OCI-LY1 (cell line): ENCODE data around the gene ARG1.
"Not testable (repeated sequence)": the region's sequence is repeated elsewhere in the genome, so short reads cannot be mapped to it uniquely, and the experiment has no call there.

Experiments
- H2AFZ ChIP-seq: fragments of 200-600 bp; sonication (generic), shearing (Covaris generic); 2 replicates; pipeline ENCODE4 v1.6.0; 2014; ENCODE audit warnings: antibody characterized with exemption, mild to moderate bottlenecking, low read length
- H3F3A ChIP-seq: fragments of 200-600 bp; sonication (generic), shearing (Covaris generic); 2 replicates; pipeline ENCODE4 v1.6.0; 2014; ENCODE audit warnings: mild to moderate bottlenecking, antibody characterized with exemption, low read length, moderate library complexity; ENCODE audit not compliant: insufficient read depth
- H3K27ac ChIP-seq: fragments of 200-600 bp; sonication (generic); 2 replicates; pipeline ENCODE4 v1.5.1; 2014; ENCODE audit warnings: low read length, mixed run types, mild to moderate bottlenecking, low read depth; ENCODE audit not compliant: poor library complexity, severe bottlenecking
- H3K27me3 ChIP-seq: fragments of 200-600 bp; sonication (generic); 2 replicates; pipeline ENCODE4 v1.6.0; 2014; ENCODE audit warnings: antibody characterized with exemption, mild to moderate bottlenecking, low read length, moderate library complexity; ENCODE audit not compliant: insufficient read depth
- H3K36me3 ChIP-seq: fragments of 200-600 bp; sonication (generic); 2 replicates; pipeline ENCODE4 v1.6.1; 2014; ENCODE audit warnings: mild to moderate bottlenecking, antibody characterized with exemption, low read length, moderate library complexity, mixed read lengths; ENCODE audit not compliant: insufficient read depth
- H3K4me1 ChIP-seq: fragments of 200-600 bp; sonication (generic); 2 replicates; pipeline ENCODE4 v1.5.1; 2014; ENCODE audit warnings: mild to moderate bottlenecking, low read length, moderate library complexity; ENCODE audit not compliant: insufficient read depth, severe bottlenecking
- H3K4me2 ChIP-seq: fragments of 200-600 bp; sonication (generic), shearing (Covaris generic); 2 replicates; pipeline ENCODE4 v1.6.1; 2014; ENCODE audit warnings: low read length
- H3K4me3 ChIP-seq: fragments of 200-600 bp; sonication (generic); 2 replicates; pipeline ENCODE4 v1.5.1; 2014; ENCODE audit warnings: low read length, low read depth, mild to moderate bottlenecking, mixed read lengths; ENCODE audit not compliant: poor library complexity, severe bottlenecking
- H3K79me2 ChIP-seq: fragments of 200-600 bp; shearing (Covaris generic); 2 replicates; pipeline ENCODE4 v1.6.1; 2016; ENCODE audit warnings: mixed run types, low read length, mixed read lengths; ENCODE audit not compliant: insufficient read depth
- H3K9ac ChIP-seq: fragments of 200-600 bp; sonication (generic), shearing (Covaris generic); 2 replicates; pipeline ENCODE4 v1.6.1; 2014; ENCODE audit warnings: mild to moderate bottlenecking, low read length, mixed read lengths
- H3K9me2 ChIP-seq: fragments of 200-600 bp; sonication (generic), shearing (Covaris generic); 2 replicates; pipeline ENCODE4 v1.6.1; 2014; ENCODE audit warnings: low read depth, mild to moderate bottlenecking, low read length, mixed read lengths
- H3K9me3 ChIP-seq: fragments of 200-600 bp; shearing (Covaris generic); 2 replicates; pipeline ENCODE4 v1.6.1; 2014; ENCODE audit warnings: low read length, mixed read lengths
- H4K20me1 ChIP-seq: fragments of 200-600 bp; sonication (generic), shearing (Covaris generic); 2 replicates; pipeline ENCODE4 v1.6.0; 2016; ENCODE audit warnings: mild to moderate bottlenecking, low read length; ENCODE audit not compliant: insufficient read depth
- EZH2 ChIP-seq: fragments of 200-600 bp; sonication (generic), shearing (Covaris generic); IDR thresholded peaks from 2 replicates; pipeline ENCODE4 v1.8.0; 2017; ENCODE audit warnings: borderline replicate concordance, mixed run types, mild to moderate bottlenecking, antibody characterized with exemption, low read length, moderate library complexity, mixed read lengths
- TF ChIP-seq, protein P1 (sequence below): fragments of 200-600 bp; sonication (generic), shearing (Covaris generic); IDR thresholded peaks from 2 replicates; pipeline ENCODE4 v1.5.1; 2017; ENCODE audit warnings: mild to moderate bottlenecking, antibody characterized with exemption, low read length, moderate library complexity, mixed read lengths

ARG1 gene

DNA sequence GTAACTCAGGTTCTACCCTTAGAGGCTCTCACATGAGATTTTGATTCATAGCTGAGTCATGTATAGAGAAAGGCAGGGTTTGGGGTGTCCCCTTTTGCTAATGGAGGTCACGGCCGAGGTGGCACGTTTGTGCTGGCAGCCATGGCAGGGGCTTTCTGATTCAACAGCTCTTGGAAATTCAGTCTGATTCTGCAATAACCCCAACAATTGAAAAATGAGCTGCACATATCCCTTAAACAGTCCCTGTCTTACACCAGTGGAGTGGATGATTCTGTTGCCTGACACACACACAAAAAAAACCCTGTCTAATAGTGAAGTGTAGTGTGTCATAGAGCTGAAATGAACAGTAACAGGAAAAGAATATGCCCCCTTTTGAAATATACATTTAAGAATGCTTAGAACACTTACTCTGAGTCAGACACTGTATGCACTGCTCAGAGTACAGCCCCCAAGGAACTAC lies 40.4 kb upstream of the ARG1 start:
- H3K4me3 ChIP-seq: no peak overlapping the region
- H3K36me3 ChIP-seq: no peaks in the 10 kb centered on the region
- H4K20me1 ChIP-seq: no peaks in the 10 kb centered on the region
- H3K9me3 ChIP-seq: no peaks in the 10 kb centered on the region
- H3K9me2 ChIP-seq: no peaks in the 10 kb centered on the region
- H3F3A ChIP-seq: no peaks in the 10 kb centered on the region
- TF ChIP-seq, protein P1, sequence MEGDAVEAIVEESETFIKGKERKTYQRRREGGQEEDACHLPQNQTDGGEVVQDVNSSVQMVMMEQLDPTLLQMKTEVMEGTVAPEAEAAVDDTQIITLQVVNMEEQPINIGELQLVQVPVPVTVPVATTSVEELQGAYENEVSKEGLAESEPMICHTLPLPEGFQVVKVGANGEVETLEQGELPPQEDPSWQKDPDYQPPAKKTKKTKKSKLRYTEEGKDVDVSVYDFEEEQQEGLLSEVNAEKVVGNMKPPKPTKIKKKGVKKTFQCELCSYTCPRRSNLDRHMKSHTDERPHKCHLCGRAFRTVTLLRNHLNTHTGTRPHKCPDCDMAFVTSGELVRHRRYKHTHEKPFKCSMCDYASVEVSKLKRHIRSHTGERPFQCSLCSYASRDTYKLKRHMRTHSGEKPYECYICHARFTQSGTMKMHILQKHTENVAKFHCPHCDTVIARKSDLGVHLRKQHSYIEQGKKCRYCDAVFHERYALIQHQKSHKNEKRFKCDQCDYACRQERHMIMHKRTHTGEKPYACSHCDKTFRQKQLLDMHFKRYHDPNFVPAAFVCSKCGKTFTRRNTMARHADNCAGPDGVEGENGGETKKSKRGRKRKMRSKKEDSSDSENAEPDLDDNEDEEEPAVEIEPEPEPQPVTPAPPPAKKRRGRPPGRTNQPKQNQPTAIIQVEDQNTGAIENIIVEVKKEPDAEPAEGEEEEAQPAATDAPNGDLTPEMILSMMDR: no peak
- TF ChIP-seq EZH2: no peak
- no peak overlapping the region for H3K27ac ChIP-seq
- H3K9ac ChIP-seq: no peak overlapping the region
- no peaks in the 10 kb centered on the region for H3K4me1 ChIP-seq
- no peak overlapping the region for H2AFZ ChIP-seq
- H3K79me2 ChIP-seq: no peaks in the 10 kb centered on the region
- no peaks in the 10 kb centered on the region for H3K27me3 ChIP-seq
- no peak overlapping the region for H3K4me2 ChIP-seq

- not testable (repeated sequence) for H3K4me2 ChIP-seq, H3F3A ChIP-seq, H4K20me1 ChIP-seq, H3K27ac ChIP-seq, H3K4me3 ChIP-seq, H3K9me3 ChIP-seq, H2AFZ ChIP-seq, H3K27me3 ChIP-seq, H3K9me2 ChIP-seq, H3K36me3 ChIP-seq, H3K9ac ChIP-seq, H3K4me1 ChIP-seq, H3K79me2 ChIP-seq
These were observed 34.4 kb upstream of the ARG1 start for GRCh38 chr6:131538615-131539014.

GRCh38 chr6:131545317-131545716 lies 27.7 kb upstream of the ARG1 start:
- H3K27me3 ChIP-seq: no peaks in the 10 kb centered on the region
- no peak for TF ChIP-seq EZH2
- TF ChIP-seq, protein P1: no peak
- no peaks in the 10 kb centered on the region for H3K4me1 ChIP-seq
- H3F3A ChIP-seq: no peaks in the 10 kb centered on the region
- no peak overlapping the region for H2AFZ ChIP-seq
- H3K4me2 ChIP-seq: no peak overlapping the region
- no peak overlapping the region for H3K27ac ChIP-seq
- H3K9me3 ChIP-seq: no peaks in the 10 kb centered on the region
- H3K9me2 ChIP-seq: no peaks in the 10 kb centered on the region
- no peak overlapping the region for H3K9ac ChIP-seq
- no peaks in the 10 kb centered on the region for H3K36me3 ChIP-seq
- no peaks in the 10 kb centered on the region for H4K20me1 ChIP-seq
- no peaks in the 10 kb centered on the region for H3K79me2 ChIP-seq
- no peak overlapping the region for H3K4me3 ChIP-seq

GRCh38 chr6:131547488-131547887 lies 25.5 kb upstream of the ARG1 start:
- Histone ChIP-seq H3K27me3 (no peaks in the 10 kb centered on the region), H3K9ac (no peak overlapping the region), H4K20me1 (no peaks in the 10 kb centered on the region), H3K4me2 (no peak overlapping the region), H3K9me2 (no peaks in the 10 kb centered on the region), H3F3A (no peaks in the 10 kb centered on the region), H2AFZ (no peak overlapping the region), H3K4me1 (no peaks in the 10 kb centered on the region), H3K27ac (no peak overlapping the region), H3K9me3 (no peaks in the 10 kb centered on the region), H3K36me3 (no peaks in the 10 kb centered on the region), H3K4me3 (no peak overlapping the region), H3K79me2 (no peaks in the 10 kb centered on the region)
- no peak for TF ChIP-seq EZH2
- TF ChIP-seq, protein P1: no peak
